T-helper 1 cell treated with Interleukin-12 subunit alpha and Interleukin-12 subunit beta and Interleukin-4 antibody, amounts not matched to agents 30 μg/mL and 1 μg/mL, for 36 hours (primary cell): ENCODE measurements around the gene PLA2G2A.
"Not testable (repeated sequence)": the region's sequence is repeated elsewhere in the genome, so short reads cannot be mapped to it uniquely, and the experiment has no call there.

Experiments used
- H3K27ac Mint-ChIP-seq: one replicate; pipeline ENCODE4 v1.8.0; 2021; ENCODE audit warnings: mild to moderate bottlenecking, mixed read lengths
- H3K27me3 Mint-ChIP-seq: one replicate; pipeline ENCODE4 v1.8.0; 2021; ENCODE audit warnings: low read depth, mixed read lengths
- H3K36me3 Mint-ChIP-seq: one replicate; pipeline ENCODE4 v1.8.0; 2021; ENCODE audit warnings: low read depth, mixed read lengths
- H3K4me1 Mint-ChIP-seq: one replicate; pipeline ENCODE4 v1.8.0; 2021; ENCODE audit warnings: low read depth, mixed read lengths
- H3K4me3 Mint-ChIP-seq: one replicate; pipeline ENCODE4 v1.8.0; 2021; ENCODE audit warnings: mild to moderate bottlenecking, moderate library complexity, mixed read lengths
- H3K9me3 Mint-ChIP-seq: one replicate; pipeline ENCODE4 v1.8.0; 2021; ENCODE audit warnings: mixed read lengths

PLA2G2A gene

GRCh38 chr1:19927130-19927421 is 52.3 kb downstream of the PLA2G2A start:
- not testable (repeated sequence) for H3K4me3 Mint-ChIP-seq, H3K27ac Mint-ChIP-seq, H3K36me3 Mint-ChIP-seq, H3K4me1 Mint-ChIP-seq, H3K27me3 Mint-ChIP-seq
- peaks cover 17% of the 10 kb centered on the region for H3K9me3 Mint-ChIP-seq

GRCh38 chr1:19926296-19927129 is 52.9 kb downstream of the PLA2G2A start:
- H3K4me1 Mint-ChIP-seq = no peaks in the 10 kb centered on the region

More at GRCh38 chr1:19926296-19927129, 52.9 kb downstream of the PLA2G2A start:
- Mint-ChIP-seq H3K36me3 (no peaks in the 10 kb centered on the region), H3K27me3 (no peaks in the 10 kb centered on the region), H3K4me3 (no peak overlapping the region), H3K27ac (no peak overlapping the region), H3K9me3 (peaks cover 12% of the 10 kb centered on the region)
